GM18873 (cell line): ENCODE data around the gene GANC.
"Not testable (repeated sequence)": the region's sequence is repeated elsewhere in the genome, so short reads cannot be mapped to it uniquely, and the experiment has no call there.

Experiments used
- ATAC-seq: cut with Tn5 transposase; IDR thresholded peaks from one replicate; pipeline ENCODE4 v1.9.1; 2021; ENCODE audit warnings: mild to moderate bottlenecking, moderate library complexity, moderate number of reproducible peaks; ENCODE audit not compliant: unreplicated experiment, low FRiP score

The GANC gene, protein sequence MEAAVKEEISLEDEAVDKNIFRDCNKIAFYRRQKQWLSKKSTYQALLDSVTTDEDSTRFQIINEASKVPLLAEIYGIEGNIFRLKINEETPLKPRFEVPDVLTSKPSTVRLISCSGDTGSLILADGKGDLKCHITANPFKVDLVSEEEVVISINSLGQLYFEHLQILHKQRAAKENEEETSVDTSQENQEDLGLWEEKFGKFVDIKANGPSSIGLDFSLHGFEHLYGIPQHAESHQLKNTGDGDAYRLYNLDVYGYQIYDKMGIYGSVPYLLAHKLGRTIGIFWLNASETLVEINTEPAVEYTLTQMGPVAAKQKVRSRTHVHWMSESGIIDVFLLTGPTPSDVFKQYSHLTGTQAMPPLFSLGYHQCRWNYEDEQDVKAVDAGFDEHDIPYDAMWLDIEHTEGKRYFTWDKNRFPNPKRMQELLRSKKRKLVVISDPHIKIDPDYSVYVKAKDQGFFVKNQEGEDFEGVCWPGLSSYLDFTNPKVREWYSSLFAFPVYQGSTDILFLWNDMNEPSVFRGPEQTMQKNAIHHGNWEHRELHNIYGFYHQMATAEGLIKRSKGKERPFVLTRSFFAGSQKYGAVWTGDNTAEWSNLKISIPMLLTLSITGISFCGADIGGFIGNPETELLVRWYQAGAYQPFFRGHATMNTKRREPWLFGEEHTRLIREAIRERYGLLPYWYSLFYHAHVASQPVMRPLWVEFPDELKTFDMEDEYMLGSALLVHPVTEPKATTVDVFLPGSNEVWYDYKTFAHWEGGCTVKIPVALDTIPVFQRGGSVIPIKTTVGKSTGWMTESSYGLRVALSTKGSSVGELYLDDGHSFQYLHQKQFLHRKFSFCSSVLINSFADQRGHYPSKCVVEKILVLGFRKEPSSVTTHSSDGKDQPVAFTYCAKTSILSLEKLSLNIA (N-terminal part only)

GRCh38 chr15:42272939-42273899 is at the start of gene GANC, which contains the start of gene TMEM87A:
GANC (plus strand) TSS chr15:42273201; CDS start chr15:42274482, 1,281 bp downstream.
TMEM87A (minus strand) TSS chr15:42273433; CDS start chr15:42273398, 35 bp downstream.
- ATAC-seq, result peak; percentile 86

- no peak for ATAC-seq
These were observed 46.4 kb upstream of the GANC start for GRCh38 chr15:42226648-42227047.

DNA sequence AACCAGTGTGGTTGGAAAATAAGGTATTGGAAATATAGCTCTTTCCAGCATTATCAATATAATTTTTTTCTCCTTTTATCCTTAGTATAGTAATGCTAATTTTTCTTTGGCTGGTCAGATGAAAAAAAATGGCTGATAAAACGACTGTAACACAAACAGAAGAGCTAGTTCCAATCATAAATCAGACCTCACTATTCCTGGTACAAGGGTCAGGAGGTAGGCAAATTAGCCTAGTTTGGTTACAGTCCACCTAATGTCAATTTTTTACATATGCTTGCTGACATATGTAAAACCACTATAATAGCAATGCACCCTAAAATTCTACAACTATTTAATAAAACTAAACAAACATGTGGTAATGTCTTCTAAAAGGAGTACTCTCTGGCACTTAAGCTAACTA is 45.0 kb upstream of the GANC start:
- no peak for ATAC-seq

- not testable (repeated sequence) for ATAC-seq
These were observed 44.0 kb upstream of the GANC start for GRCh38 chr15:42228981-42229380.

DNA sequence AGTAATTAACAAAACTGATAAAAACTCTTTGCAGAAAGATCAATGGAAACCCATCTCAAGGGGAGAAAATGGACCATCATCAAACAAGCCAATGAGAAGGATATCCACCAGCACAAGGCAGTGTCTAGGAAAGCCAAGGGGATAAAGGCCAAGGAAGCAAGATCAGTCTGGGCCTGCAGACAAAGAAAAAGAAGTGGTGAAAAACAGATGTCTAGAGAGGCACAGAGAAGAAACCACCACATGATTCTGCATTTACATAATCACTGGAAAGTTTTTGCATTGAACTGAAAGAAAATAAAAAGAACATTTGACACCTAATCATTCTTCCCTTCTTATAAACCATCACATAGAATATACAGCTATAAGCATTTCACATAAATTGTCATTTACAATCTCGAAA is 41.9 kb upstream of the GANC start:
- ATAC-seq, result no peak

- no peak for ATAC-seq
These were observed 40.4 kb upstream of the GANC start for GRCh38 chr15:42232606-42233005.

- ATAC-seq, result no peak
These were observed 39.9 kb upstream of the GANC start for GRCh38 chr15:42233107-42233506.

DNA sequence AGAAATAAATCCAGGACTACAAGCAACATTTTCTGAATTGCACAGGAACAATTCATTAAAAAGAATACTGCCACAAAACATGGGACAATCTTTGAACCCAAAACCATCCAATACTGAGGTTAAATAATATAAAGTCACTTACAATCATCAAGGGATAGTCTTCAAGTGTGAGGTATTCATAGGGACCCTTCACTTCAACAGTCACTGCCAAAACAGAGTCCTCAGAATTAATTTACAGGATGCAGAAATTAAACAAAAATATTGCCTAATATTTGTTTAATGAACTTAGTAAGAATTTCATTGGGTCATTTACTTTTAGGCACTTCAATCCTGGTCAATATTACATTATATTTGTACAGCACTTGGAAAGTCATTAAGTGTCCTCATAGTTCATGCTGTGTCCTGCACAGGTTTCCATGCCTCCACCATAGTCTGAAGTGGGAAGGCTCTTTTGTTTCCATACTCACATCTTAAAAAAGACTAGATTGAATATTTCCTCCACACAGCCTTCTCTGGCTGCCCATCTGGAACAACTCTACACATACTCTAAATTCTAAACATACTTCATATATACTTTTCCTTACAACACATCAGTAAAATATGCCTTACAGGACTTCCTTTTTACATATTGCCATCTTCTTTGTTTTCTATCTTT is 33.3 kb upstream of the GANC start:
- ATAC-seq, result no peak

- no peak for ATAC-seq
These were observed 32.2 kb upstream of the GANC start for GRCh38 chr15:42240823-42241222.

DNA sequence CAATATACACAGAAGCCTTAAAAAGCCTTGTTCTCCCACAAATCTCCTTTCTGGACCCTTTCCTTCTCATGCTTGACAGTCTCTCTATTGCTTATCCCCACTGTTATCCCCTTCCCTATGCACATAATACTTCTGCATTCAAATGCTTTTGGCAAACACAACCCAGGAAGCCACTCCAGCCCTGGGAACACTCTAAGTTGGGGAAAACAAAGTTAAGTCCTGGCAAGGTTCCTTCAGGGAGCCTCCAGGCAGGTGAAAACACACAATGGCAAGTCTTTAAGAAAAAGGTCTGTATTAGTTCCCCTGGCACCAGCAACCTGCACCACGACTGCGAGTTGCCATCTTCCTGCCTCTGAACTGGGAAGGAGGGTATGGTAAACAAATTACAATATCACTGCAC is 19.7 kb upstream of the GANC start:
- ATAC-seq, result no peak

DNA sequence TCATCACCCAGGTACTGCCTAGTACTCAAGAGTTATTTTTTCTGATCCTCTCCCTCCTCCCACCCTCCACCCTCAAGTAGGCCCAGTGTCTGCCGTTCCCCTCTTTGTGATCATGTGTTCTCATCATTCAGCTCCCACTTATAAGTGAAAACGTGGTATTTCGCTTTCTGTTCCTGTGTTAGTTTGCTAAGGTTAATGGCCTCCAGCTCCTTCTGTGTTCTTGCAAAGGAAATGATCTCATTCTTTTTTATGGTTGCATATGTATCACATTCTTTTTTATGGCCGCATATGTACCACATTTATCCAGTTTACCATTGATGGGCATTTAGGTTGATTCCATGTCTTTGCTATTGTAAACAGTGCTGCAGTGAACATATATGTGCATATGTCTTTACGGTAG is 8.2 kb upstream of the GANC start:
- ATAC-seq, result no peak

- ATAC-seq, result no peak
These were observed 5.7 kb upstream of the GANC start for GRCh38 chr15:42267286-42267685.

GRCh38 chr15:42270551-42270950 is 2.5 kb upstream of the GANC start:
- ATAC-seq, result no peak

GRCh38 chr15:42270996-42271395 is 2.0 kb upstream of the GANC start:
- no peak for ATAC-seq

DNA sequence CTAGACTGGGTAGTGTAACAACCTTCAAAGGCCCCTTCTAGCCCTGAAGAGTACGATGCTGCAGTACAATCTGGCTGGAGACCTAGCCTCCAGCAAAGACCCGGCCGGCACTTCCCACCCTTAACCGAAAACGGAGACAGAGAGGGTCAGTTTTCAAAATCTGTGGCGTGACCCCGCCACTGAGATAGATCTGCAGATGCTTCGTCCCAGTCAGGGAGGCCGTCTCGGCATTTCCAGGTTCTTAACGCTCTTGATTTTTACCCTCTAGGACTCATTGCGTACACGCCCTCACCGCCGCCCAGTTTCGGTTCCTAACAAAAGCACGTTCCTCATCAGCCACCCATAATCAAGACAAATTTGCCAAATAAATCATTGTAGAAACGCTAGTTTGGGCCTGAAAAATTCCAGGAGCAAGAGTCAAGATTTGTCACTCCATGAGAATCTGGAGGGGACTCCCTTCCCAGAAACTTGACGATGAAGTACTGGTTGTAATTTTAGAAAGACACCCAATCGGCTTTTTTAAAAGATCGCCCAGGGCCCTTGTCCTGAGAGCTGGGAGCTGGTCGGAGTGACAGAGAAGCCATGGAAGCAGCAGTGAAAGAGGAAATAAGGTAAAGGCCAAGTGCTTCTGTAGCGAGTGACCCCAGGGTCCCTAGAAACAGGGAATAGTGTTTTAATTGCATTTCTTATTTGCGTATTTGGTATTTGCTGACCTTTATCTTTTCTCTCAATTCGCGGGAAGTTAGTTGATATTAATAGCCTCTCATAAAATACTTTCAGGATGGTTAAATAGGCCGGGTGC is 1.1 kb downstream of the GANC start:
- no peak for ATAC-seq

GRCh38 chr15:42274702-42274989 is 1.6 kb downstream of the GANC start:
- ATAC-seq, result no peak

DNA sequence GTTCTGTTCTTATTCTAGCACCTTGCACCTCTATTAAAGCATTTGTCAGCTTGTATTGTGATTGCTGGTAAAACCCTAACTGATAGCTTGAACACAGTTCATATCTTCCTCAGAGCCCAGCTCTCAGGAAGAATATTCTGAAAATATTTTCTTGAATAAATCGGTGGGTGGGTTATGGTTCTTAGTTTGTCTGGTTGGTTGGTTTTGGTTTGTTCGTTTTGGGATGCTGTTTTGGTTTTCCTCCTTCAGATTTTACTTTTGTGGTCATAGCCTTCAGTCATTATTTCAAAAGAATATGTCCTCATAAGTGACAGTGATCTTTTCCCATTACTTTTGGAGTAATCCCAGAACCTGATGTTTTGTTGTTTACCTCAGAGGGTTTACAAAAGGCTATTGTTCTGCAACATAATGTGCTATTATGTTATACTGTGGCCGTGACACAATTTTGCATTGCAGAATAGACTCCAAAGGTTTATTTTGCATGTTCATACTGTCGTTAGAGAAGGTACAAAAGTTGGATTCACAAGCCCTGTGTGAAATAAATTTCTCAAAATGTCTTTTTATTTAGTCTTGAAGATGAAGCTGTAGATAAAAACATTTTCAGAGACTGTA is 2.9 kb downstream of the GANC start:
- no peak for ATAC-seq

DNA sequence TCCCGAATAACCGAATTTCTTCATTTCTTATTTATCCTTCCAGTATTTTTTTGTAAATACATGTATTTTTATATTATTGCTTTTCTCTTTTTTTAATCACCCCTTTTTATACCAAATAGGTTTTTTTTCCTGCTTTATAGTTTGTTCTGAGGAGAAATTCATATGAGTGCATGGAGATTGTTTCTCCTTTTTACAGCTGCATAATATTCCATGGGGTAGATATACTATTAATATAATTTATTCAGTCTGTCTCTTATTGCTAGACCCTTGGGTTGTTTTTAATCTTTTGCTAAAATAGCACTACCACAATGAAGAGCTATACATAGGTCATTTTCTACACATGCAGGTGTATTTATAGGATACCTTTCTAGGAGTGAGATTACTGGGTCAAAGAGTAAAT is 3.8 kb downstream of the GANC start:
- ATAC-seq, result no peak

GRCh38 chr15:42279234-42279723 is 6.3 kb downstream of the GANC start:
- ATAC-seq, result no peak
